KOPT-K1 (cell line): Measurements from ENCODE around the gene AFAP1.

Source experiments
- H3K27ac ChIP-seq: fragments of 200-600 bp; sonication (generic); 2 replicates; pipeline ENCODE4 v1.5.1; 2016; ENCODE audit warnings: antibody characterized with exemption, mild to moderate bottlenecking, low read depth, low read length; ENCODE audit not compliant: poor library complexity, severe bottlenecking
- H3K36me3 ChIP-seq: fragments of 200-600 bp; sonication (generic); 2 replicates; pipeline ENCODE4 v1.5.1; 2017; ENCODE audit warnings: antibody characterized with exemption, mild to moderate bottlenecking, low read length, moderate library complexity; ENCODE audit not compliant: insufficient read depth
- H3K9me3 ChIP-seq: fragments of 200-600 bp; sonication (generic); 2 replicates; pipeline ENCODE4 v1.5.1; 2017; ENCODE audit warnings: antibody characterized with exemption, low read length, mild to moderate bottlenecking; ENCODE audit not compliant: insufficient read depth, poor library complexity, severe bottlenecking

The AFAP1 gene

GRCh38 chr4:7736436-7737267, 203.0 kb downstream of the AFAP1 start:
- no peak overlapping the region for H3K27ac ChIP-seq
- H3K9me3 ChIP-seq = no peaks in the 10 kb centered on the region
- no peaks in the 10 kb centered on the region for H3K36me3 ChIP-seq

DNA sequence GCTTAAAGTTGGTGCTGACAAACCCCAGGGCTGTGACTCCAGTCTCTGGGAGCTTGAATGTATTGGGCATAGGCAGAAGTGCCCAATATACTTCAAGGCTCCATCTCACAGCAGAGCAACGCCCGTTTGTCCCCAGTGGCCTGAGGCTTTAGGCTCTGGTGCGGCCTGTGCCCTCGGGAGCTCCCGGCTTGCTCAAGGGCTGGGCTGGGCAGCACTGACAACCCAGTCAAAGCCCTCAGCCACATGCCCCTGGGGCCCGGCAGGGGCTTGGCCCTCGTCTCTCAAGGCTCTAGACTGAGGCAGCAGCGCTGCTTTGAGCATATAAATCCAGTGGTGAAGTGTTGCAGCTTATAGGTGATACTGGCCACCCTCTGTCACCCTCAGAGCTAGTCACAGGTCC, 203.7 kb downstream of the AFAP1 start:
- Histone ChIP-seq H3K27ac (no peak overlapping the region), H3K36me3 (no peaks in the 10 kb centered on the region), H3K9me3 (no peaks in the 10 kb centered on the region)

GRCh38 chr4:7735395-7735794, 204.3 kb downstream of the AFAP1 start:
- H3K27ac ChIP-seq = no peak overlapping the region
- H3K36me3 ChIP-seq = no peaks in the 10 kb centered on the region
- no peaks in the 10 kb centered on the region for H3K9me3 ChIP-seq

DNA sequence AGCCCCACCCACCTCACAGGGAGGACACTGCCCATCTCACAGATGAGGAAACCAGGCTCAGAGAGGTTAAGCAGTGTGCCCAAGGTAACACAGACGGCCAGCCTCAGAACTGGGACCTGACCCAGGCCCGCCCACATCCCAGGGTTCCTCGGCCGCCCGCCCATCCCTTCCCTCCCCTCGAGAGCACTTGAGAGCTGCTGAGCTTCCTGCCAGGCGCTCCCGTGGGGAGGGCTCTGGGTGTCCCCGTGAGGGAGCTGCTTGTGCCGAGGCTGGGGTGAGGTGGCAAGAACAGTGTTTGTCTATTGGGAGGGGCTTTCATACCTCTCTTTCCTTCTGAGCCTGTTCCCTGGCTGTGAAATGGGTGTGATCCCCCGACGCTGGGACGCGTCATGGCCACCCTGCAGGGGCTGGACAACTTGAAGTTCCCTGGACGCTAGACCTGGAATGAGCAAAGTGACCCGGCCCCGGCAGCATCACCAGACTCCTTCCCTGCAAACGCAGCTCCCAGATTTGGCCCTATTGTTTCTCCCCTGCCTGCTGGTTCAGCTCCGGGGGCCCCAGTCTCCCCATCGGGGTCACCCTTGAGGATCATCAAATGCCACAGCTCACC, 204.9 kb downstream of the AFAP1 start:
- no peaks in the 10 kb centered on the region for H3K36me3 ChIP-seq
- no peaks in the 10 kb centered on the region for H3K9me3 ChIP-seq
- no peak overlapping the region for H3K27ac ChIP-seq

DNA sequence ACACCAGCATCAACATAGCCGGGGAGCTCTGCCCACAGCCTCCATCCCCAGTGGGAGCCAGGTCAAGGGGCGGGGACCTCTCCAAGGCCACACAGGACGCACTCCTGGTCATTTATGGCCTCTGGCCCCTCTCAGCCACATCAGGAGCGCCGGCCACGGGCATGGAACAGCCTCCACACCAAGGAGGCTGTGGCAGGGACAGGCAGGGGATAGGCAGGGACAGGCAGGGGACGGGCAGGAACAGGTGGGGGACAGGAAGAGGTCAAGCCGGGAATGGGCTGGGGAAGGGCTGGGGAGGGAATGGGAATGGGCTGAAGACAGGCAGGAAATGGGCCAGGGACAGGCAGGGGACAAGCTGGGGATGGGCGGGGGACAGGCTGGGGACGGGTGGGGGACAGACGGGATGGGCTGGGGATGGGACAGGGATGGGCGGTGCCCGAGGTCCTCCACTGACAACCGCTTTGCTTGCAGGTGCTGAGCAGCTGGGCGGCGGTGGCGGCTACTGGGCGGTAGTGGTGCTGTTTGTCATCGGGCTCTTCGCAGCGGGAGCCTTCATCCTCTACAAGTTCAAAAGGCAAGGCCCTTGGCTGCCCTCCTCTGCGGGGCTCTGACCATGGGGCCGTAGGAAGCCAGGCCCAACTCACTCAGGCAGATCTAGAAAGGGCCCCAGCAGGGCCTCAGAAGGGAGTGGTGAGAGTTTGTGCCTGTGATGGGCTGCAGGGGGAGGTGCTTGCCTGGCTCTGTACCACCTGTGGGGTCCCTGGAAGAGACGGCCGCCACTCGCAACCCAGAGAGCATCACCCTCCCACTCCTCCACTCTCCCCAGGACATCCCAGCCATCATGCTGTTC, 205.6 kb downstream of the AFAP1 start:
- no peaks in the 10 kb centered on the region for H3K9me3 ChIP-seq
- no peak overlapping the region for H3K27ac ChIP-seq
- no peaks in the 10 kb centered on the region for H3K36me3 ChIP-seq

DNA sequence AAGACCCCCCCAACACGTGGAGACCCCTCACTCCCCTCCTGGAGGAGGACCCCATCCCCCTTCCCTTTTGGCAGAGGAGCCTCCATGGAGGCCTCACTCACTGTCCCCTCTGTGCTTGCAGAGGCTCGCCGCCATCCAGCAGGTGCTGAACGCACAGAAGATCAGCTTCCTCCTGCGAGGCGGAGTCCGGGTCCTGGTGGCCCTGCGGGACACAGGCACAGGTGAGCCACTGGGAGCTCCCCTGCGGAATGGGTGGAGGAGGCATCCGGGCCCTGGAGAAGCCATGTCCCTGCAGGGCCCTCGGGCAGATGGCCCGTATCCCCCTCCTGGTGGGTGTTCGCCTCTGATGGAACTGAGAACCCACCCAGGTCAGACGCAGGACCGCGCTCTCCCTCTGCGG, 206.5 kb downstream of the AFAP1 start:
- Histone ChIP-seq H3K9me3 (no peaks in the 10 kb centered on the region), H3K27ac (no peak overlapping the region), H3K36me3 (no peaks in the 10 kb centered on the region)

- Histone ChIP-seq H3K27ac (no peak overlapping the region), H3K9me3 (no peaks in the 10 kb centered on the region), H3K36me3 (no peaks in the 10 kb centered on the region)
Measured at GRCh38 chr4:7732263-7732662, 207.4 kb downstream of the AFAP1 start.

- H3K27ac ChIP-seq = no peak overlapping the region
- no peaks in the 10 kb centered on the region for H3K9me3 ChIP-seq
- no peaks in the 10 kb centered on the region for H3K36me3 ChIP-seq
Measured at GRCh38 chr4:7731437-7731836, 208.2 kb downstream of the AFAP1 start.

- Histone ChIP-seq H3K36me3 (no peaks in the 10 kb centered on the region), H3K27ac (no peak overlapping the region), H3K9me3 (no peaks in the 10 kb centered on the region)
Measured at GRCh38 chr4:7727749-7728148, 211.9 kb downstream of the AFAP1 start.

GRCh38 chr4:7726665-7727413, 212.8 kb downstream of the AFAP1 start:
- H3K9me3 ChIP-seq = no peaks in the 10 kb centered on the region
- no peaks in the 10 kb centered on the region for H3K36me3 ChIP-seq

DNA sequence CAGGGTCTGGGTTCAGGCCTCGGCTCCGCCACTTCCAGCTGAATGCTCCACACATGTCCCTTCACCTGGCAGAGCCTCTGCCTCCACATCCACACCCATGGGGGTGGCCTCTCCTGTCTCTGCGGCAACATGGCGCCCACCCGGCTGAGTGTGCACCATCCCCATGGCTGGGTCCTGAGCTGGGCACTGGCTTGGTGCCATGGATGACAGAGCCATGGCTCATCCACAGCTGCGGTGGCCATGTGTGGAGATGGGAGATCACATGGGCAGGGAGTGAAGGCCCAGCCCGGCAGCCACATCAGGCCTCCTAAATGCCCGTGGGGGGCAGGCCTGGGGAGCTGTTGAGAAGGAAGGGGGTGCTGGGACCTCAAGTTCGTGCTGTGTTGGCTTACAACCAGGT, 213.7 kb downstream of the AFAP1 start:
- no peaks in the 10 kb centered on the region for H3K9me3 ChIP-seq
- no peaks in the 10 kb centered on the region for H3K36me3 ChIP-seq
- no peak overlapping the region for H3K27ac ChIP-seq

More at GRCh38 chr4:7726665-7727413, 212.8 kb downstream of the AFAP1 start:
- H3K27ac ChIP-seq = no peak overlapping the region

DNA sequence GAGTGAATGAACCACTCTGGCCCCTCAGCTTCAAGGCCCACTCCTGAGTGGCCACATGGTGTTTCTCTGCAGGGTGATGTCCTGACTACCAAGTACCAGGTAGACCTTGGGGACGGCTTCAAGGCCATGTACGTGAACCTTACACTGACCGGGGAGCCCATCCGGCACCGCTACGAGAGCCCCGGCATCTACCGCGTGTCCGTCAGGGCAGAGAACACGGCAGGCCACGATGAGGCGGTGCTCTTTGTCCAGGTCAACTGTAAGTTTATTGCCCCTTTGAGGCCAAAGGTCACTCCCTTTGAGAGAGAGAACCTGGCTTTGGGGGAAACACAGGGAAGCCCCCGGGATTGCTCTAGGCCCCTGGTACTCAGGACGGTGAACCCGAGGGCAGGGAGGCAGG, 216.0 kb downstream of the AFAP1 start:
- Histone ChIP-seq H3K27ac (no peak overlapping the region), H3K36me3 (no peaks in the 10 kb centered on the region), H3K9me3 (no peaks in the 10 kb centered on the region)

DNA sequence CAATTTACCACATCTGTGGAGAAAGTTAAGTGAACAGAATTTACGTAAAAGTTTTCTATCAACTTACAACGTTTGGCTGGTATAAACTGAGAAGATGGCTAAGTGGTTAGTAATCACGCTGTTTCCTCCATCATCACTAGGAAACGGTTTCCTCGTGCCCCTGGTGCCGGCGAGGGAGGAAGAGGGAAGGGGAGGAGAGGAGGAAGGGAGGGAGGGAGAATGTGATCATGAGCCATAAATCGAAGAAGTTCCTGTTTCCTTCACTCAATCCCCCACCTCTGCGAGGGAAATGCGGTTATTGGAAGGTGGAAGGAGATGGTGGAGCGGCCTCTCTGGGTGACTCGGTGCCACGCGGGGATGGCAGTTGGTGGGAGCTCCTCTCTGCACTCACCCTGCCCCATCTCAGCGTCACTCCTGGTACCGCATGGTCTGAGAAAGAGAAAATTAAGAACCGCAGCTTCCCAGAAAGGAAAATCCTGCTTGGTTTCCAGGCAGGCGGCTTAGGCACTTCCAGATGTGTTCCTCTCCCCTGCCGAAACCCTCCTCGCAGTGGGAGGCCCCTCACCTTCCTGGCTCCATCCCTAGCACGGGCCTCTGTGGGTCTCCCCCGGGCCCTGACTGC, 216.8 kb downstream of the AFAP1 start:
- no peak overlapping the region for H3K27ac ChIP-seq
- H3K9me3 ChIP-seq = no peaks in the 10 kb centered on the region
- H3K36me3 ChIP-seq = no peaks in the 10 kb centered on the region

DNA sequence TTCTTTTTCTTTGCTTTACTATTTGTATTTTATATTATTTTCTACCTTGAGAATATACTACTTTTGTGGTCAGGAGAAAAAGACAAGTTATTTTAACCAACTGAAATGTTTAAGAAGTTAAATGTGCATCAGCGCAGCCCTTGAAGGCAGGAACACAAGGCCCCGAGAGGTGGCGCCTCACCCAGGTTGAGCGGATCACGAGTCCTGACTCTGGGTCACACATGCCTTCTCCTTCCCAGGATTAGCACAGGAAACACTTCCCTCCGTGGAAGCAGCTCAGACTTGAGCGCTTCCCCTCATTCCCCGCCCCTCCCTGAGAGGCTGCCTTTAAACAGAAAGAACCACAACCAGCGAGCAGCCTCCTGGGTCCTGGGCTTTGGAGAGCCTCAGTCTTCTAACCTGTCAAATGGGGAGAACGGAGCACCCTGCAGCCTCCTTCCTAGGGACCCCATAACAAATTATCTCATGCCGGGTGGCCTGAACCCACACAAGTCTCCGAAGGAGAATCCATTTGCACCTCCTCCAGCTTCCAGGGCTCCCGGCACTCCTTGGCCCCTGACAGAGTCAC, 217.6 kb downstream of the AFAP1 start:
- Histone ChIP-seq H3K9me3 (no peaks in the 10 kb centered on the region), H3K27ac (no peak overlapping the region), H3K36me3 (no peaks in the 10 kb centered on the region)
